Occipital lobe (tissue), 2 donors: ENCODE results near the gene SGIP1. TPM values are rescaled to one million over a fixed set of nuclear protein-coding genes. Genes with fewer than 3 reads are reported as not detected.
A peak's percentile ranks its signal among the peaks of the same experiment; 100 is the strongest.
"Not testable (repeated sequence)": the region's sequence is repeated elsewhere in the genome, so short reads cannot be mapped to it uniquely, and the experiment has no call there.

ENCODE experiments used
- DNase-seq: peaks from one replicate; lab custom pipeline; 2025; lab: John Stamatoyannopoulos, UW
- total RNA-seq: library from RNA; depleted of rRNA; stranded (reverse); fragments of >200 nt; gene quantifications from one replicate; pipeline ENCODE4 v1.2.3, GENCODE V29; 2014

The SGIP1 gene
- total RNA-seq, 1 donor from 2014 or later: 77.4 TPM

DNA sequence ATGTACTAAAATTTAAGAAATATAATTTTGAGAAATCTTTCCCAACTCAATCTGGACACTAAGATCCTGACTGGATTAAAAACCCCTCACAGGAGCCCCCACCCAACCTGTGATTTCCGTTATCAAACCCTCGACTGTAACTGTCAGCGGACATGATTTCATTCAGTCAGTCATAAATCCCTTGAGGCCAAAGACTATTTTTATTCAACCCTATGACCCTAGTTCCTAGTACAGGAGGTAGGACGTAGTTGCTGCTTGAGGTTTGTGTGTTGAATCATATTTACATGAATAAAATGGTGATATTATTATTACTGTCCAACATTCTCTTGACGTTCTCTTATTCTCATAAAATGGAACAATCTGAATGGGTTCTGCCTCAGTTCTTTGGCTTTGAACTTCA is 145.2 kb downstream of the SGIP1 start:
- DNase-seq: no peak

DNA sequence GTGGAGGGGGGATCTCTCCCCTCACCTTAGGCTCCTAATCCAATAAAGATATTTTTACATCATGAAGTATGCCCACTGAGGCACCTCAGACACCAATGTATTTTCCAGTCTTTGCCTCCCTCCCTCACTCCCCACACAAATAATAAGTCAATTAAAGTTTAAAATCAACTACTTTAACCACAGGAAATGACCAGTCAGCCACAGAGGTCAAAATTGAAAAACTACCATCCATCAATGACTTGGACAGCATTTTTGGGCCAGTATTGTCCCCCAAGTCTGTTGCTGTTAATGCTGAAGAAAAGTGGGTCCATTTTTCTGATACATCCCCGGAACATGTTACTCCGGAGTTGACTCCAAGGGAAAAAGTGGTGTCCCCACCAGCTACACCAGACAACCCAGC is 147.7 kb downstream of the SGIP1 start:
- DNase-seq: no peak

DNA sequence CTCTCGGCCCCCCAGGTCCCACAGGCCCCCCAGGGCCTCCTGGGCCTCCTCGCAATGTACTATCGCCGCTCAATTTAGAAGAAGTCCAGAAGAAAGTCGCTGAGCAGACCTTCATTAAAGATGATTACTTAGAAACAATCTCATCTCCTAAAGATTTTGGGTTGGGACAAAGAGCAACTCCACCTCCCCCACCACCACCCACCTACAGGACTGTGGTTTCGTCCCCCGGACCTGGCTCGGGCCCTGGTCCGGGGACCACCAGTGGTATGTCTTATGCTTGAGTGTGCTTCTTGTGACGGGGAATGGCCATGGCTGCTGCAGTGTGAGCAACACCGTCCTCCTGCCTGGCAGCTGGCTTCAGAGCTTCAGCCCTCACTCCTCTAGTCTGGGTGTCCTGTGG is 148.2 kb downstream of the SGIP1 start:
- DNase-seq: no peak

DNA sequence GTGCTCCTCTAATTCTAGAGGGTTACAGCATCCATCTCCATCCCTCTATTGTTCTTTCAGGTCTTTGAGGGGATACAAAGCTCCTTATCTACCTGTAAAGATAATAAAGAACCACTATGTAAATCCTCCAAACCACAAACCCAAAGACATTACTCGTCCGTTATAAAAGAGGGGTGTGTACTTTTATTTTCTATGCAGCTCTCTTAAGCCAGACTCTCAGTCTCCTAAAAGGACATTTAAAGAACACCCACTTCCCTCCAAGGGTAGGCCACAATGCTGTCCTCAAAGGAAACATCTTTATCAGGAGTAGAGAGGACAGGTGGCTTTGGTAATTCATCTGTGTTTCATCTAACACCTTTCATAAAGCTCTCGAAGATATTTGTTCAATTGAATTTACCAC is 150.4 kb downstream of the SGIP1 start:
- DNase-seq: no peak

DNA sequence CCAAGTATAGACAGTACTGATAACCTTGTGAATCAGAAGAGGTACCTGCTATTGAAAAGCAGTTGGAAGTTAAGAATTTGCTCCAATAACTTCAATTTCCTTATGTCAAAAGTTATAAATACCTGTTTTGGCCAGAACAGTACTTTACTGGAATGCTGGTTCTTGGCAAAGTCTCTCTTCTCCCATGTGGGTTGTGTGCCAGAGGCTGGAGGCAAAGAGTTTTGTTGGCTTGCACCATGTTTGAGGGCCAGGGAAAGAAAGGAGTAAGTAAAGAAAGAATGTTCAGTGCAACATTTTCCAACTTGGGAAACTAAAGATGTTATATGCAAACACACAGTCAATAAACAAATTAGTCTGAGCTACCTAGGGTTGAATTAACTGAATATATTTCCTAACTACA is 151.3 kb downstream of the SGIP1 start:
- DNase-seq: no peak

DNA sequence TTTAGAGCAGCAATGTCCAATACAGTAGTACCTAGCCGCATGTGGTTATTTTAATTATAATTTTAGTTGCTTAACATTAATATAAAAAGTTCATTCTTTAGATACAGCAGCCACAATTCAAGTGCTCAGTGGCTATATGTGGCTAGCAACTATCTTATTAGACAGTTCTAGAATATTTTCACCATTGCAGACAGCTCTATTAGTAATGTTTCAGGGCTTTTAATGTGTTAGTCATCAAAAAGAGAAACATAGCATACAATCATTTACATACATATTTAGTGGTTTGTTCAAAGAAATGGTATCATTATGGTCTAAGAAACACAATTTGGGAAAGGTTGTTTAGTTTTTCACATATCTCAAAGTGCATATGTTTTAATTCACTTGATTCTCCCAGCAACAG is 151.7 kb downstream of the SGIP1 start:
- DNase-seq: no peak

DNA sequence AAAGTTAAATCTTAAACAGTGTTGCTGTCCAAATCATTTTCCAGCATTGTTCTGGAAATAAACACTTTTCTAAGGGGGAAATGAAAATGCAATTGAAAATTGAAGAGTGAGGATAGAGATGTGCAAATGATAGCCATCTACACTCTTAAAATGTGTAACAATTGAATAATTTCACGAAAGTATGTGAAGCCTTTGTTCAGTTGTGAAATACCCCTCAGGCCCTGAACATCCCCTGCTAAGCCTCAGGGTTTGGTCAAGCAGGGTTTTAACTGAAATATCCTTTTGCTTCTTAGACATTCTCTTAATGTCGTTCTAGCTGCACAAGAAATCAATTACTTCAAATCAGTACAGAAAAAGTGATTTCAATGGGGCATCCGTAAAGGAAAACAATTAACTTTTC is 152.5 kb downstream of the SGIP1 start:
- no peak for DNase-seq

DNA sequence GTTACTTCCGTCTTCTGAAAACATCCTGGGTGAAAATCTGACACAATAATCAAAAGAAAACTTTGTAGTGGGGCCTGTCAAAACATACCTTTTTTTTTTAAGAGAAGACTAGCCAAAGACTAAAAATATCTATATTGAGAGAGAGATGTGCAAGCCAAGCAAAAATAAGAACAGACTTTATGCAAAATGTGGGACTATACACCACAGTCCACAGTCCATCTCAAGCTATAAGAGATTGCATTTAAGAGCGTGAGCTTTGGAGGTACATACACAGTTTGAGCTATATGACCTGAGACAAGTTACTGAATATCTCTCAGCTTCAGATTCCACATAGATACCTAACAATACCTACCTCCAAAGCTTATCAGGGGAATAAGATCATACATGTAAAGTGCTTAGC is 153.4 kb downstream of the SGIP1 start:
- DNase-seq: no peak

DNA sequence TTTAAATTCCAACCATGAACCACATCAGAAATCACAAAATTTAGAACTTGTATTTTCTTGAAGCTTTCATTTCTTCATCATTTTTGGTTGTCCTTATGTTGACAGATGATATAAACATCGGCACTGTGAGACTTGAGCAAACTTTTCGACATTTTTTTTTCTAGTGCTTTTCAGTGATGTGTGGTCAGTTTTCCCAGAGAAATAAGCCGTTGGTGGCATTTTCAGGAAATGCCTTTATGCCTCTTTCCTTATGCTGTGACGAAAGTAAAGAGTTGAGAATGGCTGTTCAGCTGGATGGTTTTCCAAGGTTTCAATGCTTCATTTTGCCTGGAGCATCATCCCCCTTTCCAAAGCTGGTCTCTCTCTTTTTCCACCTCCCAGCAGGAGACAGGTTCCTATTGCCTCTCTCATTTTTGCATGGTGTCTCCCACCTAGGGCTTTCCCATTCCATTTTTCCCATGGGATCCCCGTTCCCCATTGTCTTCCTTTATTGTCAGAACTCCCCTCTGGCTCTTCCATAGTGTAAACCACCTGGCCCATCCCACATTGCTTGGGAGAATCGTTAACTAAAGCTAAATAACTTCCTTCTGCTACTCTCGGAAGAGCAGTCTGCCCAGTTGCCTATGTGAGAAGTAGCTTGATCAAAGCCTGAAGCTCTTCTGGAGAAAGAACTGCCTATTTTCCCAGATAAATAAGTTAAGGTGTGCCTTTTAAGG is 156.9 kb downstream of the SGIP1 start:
- DNase-seq: no peak

DNA sequence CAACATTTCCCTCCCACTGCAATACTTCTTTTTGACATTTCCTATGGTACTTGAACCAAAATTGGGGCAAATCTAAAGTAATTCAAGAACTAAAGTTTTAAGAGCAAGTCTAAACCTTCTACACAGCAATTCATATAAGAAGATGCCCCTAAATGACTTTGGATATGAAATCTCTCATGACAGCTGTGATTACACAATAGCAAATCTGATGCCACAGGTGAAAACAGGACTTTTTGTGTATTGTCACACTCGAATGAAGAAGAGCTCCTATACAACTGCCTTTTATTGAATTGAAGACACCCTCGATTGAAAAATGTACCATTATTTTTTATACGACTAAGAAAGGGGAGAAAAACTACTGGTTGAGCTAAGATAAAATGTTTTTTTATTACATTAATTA is 158.7 kb downstream of the SGIP1 start:
- DNase-seq: no peak

DNA sequence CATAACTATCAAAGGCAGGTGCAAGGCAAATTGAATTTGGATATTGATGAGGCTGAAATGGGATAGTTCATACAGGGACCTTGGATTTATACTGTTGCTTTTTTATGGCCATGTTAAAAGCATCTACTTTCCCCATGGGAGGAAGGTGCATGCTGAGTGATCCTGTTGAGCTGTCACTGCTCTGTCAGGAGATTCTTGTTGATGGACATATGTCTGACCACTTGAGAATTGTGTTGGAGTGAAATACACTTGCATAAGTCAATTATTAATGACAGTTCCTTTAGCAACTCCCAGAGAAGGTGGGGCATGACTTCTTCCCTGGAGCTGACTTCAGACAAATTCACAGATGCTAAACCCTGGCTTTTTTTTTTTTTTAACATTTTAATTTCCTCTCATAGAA is 159.9 kb downstream of the SGIP1 start:
- no peak for DNase-seq

DNA sequence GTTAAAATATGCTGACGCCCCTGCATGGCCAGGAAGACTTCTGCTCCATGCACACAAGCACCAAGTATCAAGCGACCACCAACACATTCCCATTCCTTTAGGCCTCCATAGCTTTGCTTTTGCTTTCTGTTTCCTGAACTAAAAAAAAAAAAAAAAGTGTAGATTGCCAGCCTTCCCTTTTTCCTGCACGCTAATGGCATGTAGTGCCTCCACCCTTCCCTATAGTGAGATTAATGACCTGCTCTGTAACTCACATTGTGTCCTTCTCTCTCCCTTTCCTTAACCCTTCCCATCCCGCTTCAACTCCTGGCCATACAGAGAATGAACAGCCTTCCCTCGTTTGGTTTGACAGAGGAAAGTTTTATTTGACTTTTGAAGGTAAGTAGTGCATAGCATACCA is 161.2 kb downstream of the SGIP1 start:
- DNase-seq: no peak

DNA sequence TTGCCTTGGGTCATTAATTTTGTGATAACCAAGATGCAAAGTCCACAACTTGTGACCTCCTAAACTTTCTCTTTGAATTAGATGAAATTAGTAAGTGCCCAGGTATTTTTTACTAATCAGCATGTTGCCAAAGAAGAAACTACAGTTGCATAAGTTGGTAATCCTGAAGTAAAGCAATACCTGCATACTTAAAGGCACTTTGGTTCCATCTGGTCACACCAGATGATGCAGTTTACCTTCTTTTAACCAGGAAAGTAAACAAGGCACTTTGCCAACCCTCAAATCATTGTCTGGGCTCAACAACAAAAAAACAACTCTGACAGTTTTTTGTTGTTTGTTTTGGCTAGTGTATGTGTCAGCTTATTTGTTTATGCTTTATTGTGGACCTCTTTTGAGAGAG is 162.8 kb downstream of the SGIP1 start:
- DNase-seq: no peak

DNA sequence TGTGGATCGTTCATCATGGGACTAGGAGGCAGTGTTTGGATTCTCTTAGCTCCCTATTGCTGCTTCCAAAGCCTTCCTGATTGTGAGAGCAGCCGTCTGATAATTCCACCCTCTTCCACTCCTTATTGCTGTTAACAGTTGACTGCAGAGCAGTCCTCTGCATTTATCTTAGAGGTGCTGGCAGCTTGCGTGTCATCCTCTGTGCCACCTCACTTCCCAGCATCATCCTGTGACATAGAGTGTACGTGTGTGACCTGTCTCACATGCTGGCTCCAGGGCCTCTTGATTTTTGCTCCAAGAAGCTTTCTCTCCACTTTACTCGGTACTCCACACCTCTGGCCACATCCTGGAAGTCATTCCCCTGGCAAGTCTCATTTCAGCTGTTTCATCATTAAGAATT is 165.3 kb downstream of the SGIP1 start:
- DNase-seq: no peak

DNA sequence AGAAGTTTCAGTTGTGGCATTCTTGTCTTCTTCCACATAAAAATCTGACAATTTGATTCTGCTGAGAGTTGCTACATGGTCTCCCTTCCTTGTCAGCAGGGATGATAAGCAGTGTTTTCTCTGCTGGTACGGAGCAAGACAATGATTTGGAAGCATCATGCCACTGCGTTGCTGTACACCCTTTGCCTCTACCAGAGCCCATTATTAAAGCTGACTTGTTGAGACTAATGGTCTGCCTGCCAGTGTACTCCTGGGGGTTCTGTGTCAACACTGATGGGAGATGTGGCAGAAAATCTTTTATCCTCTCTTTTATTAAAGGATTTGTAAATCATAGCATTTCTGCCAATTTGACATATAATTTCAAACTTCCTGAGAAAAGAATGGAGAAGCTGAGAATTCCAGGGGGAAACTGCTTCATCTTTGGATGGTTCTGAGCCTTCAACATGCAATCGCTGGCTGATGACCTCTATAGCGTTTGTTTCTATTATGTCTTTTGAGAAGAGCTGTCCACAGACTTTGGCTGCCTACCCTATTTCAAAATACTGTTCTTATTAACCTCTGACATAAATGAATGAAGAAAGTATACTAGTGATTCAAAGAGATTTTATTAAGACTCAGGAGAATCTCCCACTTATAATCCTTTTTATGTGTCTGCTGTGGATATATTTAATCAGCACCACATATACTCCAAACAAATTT is 170.4 kb downstream of the SGIP1 start:
- no peak for DNase-seq

DNA sequence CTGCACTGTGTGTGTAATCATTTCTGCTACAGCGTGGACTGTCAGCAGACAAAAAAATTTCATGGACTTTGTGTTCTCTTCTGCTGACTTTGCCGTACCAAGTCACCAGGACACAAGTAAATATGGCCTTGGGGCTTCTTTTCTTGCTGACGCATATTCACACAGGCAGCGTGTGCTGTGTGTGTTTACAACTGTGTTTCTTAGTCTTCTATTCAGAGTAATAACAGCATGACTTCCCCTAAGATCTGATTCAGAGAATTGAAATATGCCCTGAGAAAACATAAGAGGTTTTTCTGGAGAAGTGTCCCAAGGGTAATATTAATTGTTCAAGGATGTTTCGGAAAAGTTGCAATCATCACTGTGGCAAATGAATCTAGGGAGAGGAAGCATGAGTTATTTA is 171.2 kb downstream of the SGIP1 start:
- no peak for DNase-seq

DNA sequence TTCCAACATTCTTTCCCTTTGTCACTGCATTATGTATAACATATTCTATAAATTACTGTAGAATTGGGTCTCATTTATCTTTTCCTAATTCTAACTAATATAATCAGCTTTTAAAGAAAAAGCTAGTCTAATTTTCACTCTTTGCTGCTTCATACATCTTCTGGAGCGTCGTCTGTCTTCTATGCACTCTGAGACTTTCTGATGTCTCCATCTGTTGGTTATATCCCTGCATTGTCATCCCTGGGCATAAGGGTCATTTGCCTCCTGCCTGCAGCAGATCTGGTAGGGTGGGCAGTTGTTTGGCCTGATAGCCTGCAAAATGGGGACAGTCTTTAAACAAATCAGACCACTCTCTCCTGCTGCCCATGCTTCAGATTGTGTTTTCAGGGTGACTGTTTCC is 177.5 kb downstream of the SGIP1 start:
- DNase-seq: no peak

DNA sequence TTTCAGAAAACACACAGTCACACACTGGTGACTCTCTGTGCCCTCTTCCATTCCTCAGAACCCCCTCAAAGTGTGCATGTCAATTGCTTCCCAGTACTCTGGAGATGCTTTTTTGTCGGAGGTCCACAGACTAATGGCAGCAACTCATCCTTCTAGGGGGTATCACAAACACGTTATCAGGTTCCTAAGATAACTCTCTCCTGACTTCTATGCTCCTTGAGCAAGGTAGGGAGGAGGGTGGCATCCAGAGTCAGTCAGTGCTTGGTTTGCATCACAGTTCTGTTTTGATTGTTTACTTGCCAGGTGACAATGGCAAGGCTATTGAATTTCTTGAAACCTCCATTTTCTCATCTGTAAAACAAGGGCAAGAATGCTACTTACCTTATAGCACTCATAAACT is 178.9 kb downstream of the SGIP1 start:
- DNase-seq: no peak

DNA sequence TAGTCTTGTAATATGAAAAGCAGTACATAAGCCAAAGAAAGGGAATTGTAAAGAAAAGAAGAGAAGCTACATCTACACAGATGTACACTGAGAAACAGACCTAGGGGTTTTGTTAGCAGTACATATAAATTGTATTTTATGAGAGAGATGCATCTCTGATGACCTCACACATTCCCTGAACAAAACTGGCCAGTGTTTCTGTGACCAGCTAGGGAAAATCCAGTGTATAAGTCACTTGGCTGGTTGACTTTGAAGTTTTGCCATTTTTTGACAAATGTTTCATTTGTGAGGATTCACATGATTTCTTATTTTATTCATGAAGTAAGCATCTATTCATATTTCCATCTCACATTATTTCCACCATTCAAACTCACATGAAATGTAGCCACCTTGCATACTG is 190.0 kb downstream of the SGIP1 start:
- DNase-seq: no peak

DNA sequence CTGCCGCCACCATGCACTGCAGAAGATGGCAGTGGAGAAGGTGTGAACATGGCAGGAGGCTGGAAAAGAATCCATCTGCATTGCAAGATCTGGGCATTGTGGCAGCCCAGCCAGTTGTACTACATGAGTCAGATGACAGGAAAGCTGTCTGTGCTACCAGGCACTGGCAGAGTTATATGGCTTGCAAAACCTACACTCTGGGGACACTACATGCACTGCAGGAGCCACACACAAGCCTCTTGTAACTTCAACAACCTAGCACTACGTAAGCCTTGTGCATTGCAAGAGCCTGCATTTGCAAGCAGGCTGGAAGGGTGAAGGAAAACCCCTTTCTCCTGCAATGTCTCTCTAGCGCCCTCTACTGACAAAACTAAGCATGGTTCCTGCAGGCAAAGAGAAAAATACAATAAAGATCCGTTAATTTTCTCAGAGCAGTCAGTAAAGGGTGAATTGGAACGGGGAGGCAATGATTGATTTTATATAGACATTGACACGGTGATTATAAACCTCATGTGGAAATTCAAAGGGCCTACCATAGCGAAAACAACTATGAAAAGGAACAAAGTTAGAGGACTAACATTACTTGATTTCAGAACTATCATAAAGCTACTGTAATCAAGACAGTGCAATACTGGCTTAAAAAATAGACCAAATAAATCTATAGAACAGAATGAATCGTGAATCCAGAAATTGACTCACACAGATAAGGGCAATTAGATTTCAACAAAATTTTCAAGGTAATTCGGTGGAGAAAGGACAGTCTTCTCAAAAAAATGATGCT is 192.1 kb downstream of the SGIP1 start:
- DNase-seq: peak; percentile 5

DNA sequence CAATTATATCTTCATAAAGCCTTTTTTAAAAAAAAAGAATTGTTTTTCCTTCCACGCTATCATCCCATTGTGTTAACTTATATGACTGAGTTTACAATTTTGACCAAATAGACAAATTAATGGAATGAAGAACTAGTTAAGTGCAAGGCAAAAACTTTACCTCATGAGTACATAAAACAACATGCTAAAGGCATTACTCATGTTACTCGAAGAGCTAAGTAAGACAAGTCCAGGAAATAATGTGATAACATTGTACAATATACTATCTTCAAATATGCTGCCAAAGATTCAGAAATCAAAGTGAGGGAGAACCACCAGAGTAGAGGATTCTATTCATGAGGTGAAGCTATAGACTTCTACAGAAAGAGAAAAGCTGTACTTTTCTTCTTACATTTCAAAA is 194.1 kb downstream of the SGIP1 start:
- no peak for DNase-seq

DNA sequence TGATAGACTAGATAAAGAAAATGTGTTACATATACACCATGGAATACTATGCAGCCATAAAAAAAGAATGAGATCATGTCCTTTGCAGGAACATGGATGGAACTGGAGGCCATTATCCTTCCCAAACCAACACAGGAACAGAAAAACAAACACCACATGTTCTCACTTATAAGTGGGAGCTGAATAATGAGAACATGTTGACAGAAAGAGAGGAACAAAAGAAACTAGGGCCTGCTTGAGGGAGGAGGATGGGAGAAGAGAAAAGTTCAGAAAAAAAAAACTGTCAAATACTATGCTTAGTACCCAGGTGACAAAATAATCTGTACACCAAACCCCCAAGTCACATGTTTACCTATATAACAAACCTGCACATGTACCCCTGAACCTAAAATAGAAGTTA is 194.8 kb downstream of the SGIP1 start:
- DNase-seq: not testable (repeated sequence)

DNA sequence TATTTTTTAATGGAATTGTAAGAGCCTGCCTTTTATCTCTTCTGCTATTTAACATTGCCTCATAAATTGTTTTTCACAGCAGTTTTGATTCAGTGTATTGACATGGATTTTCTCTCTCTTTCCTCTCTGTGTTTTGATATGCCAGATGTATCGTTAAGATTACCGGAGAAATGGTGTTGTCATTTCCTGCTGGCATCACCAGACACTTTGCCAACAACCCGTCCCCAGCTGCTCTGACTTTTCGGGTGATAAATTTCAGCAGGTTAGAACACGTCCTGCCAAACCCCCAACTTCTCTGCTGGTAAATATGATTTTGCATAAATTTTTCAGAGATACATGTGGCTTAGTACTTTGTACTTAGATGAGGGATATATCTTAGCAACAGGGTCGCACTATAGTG is 195.2 kb downstream of the SGIP1 start:
- DNase-seq: no peak
